ENCODE measurements around the gene SLC35G6.

The SLC35G6 gene

GRCh38 chr17:7530023-7530900 is 49.0 kb downstream of the SLC35G6 start:
- H3K4me3 ChIP-seq (ENCODE audit: low read depth, low read length) = no peak overlapping the region
- TF ChIP-seq CTCF (IDR thresholded peaks at IDR 0.05; ENCODE audit: borderline replicate concordance, insufficient read depth, low read depth, low read length) = no peak
